HepG2 (cell line): ENCODE data around the gene WNT7A. TPM values are rescaled to one million over a fixed set of nuclear protein-coding genes. Genes with fewer than 3 reads are reported as not detected.
"Not testable (repeated sequence)": the region's sequence is repeated elsewhere in the genome, so short reads cannot be mapped to it uniquely, and the experiment has no call there.

Experiments used
- ATAC-seq: fragments of 200-7000 bp; cut with Tn5 transposase; 3 replicates; pipeline ENCODE4 v1.9.1; 2020; ENCODE audit warnings: mild to moderate bottlenecking, moderate library complexity
- BruUV-seq: library from RNA; stranded (reverse); fragments of 400-500 nt; replicated peaks from 2 replicates; lab custom pipeline; 2021; lab: Mats Ljungman, UMichigan
- CTCF ChIA-PET: fragments of 300-600 bp; formaldehyde crosslinking; extraction: SDS; loops from one replicate; lab custom pipeline; 2021; ENCODE audit warnings: low total read pairs, inconsistent platforms, low intra/inter-chr PET ratio; lab: Yijun Ruan, JAX
- POLR2A ChIA-PET: fragments of 350-600 bp; sonication (Branson Sonifier 250); formaldehyde crosslinking; loops from one replicate; lab custom pipeline; 2020; ENCODE audit warnings: antibody characterized with exemption, inconsistent platforms; lab: Yijun Ruan, JAX
- DNase-seq: peaks from one replicate; pipeline ENCODE4 v3.0.0-alpha.2; 2015; ENCODE audit warnings: low spot score
- FAIRE-seq: peaks from 3 replicates; lab custom pipeline; 2011; peaks lifted over from hg19 to GRCh38; lab: Jason Lieb, UNC
- H2AFZ ChIP-seq: one replicate; pipeline ENCODE4 v1.6.1; 2011; ENCODE audit warnings: low read length, inconsistent platforms
- H3K27ac ChIP-seq: fragments of 300-600 bp; 3 replicates; pipeline ENCODE4 v1.8.0; 2011; ENCODE audit warnings: mixed run types, mild to moderate bottlenecking, mixed read lengths, low read length, inconsistent platforms; ENCODE audit not compliant: insufficient read depth; ENCODE audit errors: extremely low read length
- H3K27me3 ChIP-seq, 2 experiments: fragments of 200-600 bp in 1 of 2; 2 replicates in 1 of 2; 3 replicates in 1 of 2; pipeline versions ENCODE4 v1.6.0 to v1.8.0; 2011; ENCODE audit warnings: low read length in 2 of 2, mild to moderate bottlenecking in 2 of 2, moderate library complexity in 2 of 2, inconsistent platforms in 1 of 2; ENCODE audit not compliant: insufficient read depth in 2 of 2, control insufficient read depth in 1 of 2
- H3K36me3 ChIP-seq, 2 experiments: fragments of 200-600 bp in 1 of 2; replicated peaks in 1 of 2; 2 replicates in 1 of 2; 3 replicates in 1 of 2; pipeline versions ENCODE4 v1.5.1 to v1.8.0; 2011; ENCODE audit warnings: low read length in 2 of 2, inconsistent platforms in 1 of 2; ENCODE audit not compliant: insufficient read depth in 2 of 2, control insufficient read depth in 1 of 2
- H3K4me1 ChIP-seq: 2 replicates; pipeline ENCODE4 v1.5.1; 2012; ENCODE audit warnings: low read length, inconsistent platforms; ENCODE audit not compliant: insufficient read depth
- H3K4me2 ChIP-seq: 2 replicates; pipeline ENCODE4 v1.6.0; 2011; ENCODE audit warnings: low read depth, low read length, inconsistent platforms
- H3K4me3 ChIP-seq, 3 experiments: fragments of 200-600 bp in 1 of 3; sonication (generic), shearing (Covaris generic) in 1 of 3; replicated peaks in 1 of 3; 2 replicates each; pipeline ENCODE4 v1.5.1; 2011 to 2016; ENCODE audit warnings: low read length in 3 of 3, inconsistent platforms in 2 of 3, low read depth in 2 of 3, mild to moderate bottlenecking in 2 of 3, control low read depth in 1 of 3, mixed read lengths in 1 of 3; ENCODE audit not compliant: insufficient read depth in 1 of 3
- H3K79me2 ChIP-seq: one replicate; pipeline ENCODE4 v1.6.1; 2011; ENCODE audit warnings: low read length, inconsistent platforms; ENCODE audit not compliant: insufficient read depth
- H3K9ac ChIP-seq: 2 replicates; pipeline ENCODE4 v1.6.0; 2011; ENCODE audit warnings: mild to moderate bottlenecking, low read depth, low read length, inconsistent platforms; ENCODE audit not compliant: insufficient read depth
- H3K9me3 ChIP-seq: 2 replicates; pipeline ENCODE4 v1.5.1; 2012; ENCODE audit warnings: mild to moderate bottlenecking, low read length
- H4K20me1 ChIP-seq: 2 replicates; pipeline ENCODE4 v1.6.0; 2011; ENCODE audit warnings: inconsistent platforms, mild to moderate bottlenecking, low read length, moderate library complexity; ENCODE audit not compliant: insufficient read depth
- ATF1 ChIP-seq: IDR thresholded peaks from 2 replicates; pipeline ENCODE4 v1.6.1; 2016; ENCODE audit warnings: mild to moderate bottlenecking, control low read depth
- BRCA1 ChIP-seq: sonication (generic); formaldehyde crosslinking; IDR thresholded peaks from 2 replicates; pipeline ENCODE4 v1.4.0; 2020; ENCODE audit warnings: missing genetic modification reagents
- HHEX ChIP-seq: IDR thresholded peaks from 2 replicates; pipeline ENCODE4 v1.6.1; 2016; ENCODE audit warnings: control low read depth
- KLF9 ChIP-seq: IDR thresholded peaks from 2 replicates; pipeline ENCODE4 v1.6.1; 2016; ENCODE audit warnings: low read depth
- MIER3 ChIP-seq: IDR thresholded peaks from 2 replicates; pipeline ENCODE4 v1.6.1; 2016; ENCODE audit warnings: missing compliant biosample characterization, borderline replicate concordance
- RARA ChIP-seq: IDR thresholded peaks from 2 replicates; pipeline ENCODE4 v1.6.1; 2016; ENCODE audit warnings: missing genetic modification reagents, missing compliant biosample characterization
- ZKSCAN8 ChIP-seq: IDR thresholded peaks from 2 replicates; pipeline ENCODE4 v1.6.1; 2016; ENCODE audit warnings: borderline replicate concordance, missing genetic modification reagents, missing compliant biosample characterization
- ZNF3 ChIP-seq: IDR thresholded peaks from 2 replicates; pipeline ENCODE4 v1.7.0; 2017; ENCODE audit warnings: inconsistent platforms
- ZNF33B ChIP-seq: sonication (generic); formaldehyde crosslinking; IDR thresholded peaks from 2 replicates; pipeline ENCODE4 v1.5.1; 2020; ENCODE audit warnings: mild to moderate bottlenecking, missing genetic modification reagents
- ZNF343 ChIP-seq: sonication (generic); formaldehyde crosslinking; IDR thresholded peaks from 2 replicates; pipeline ENCODE4 v1.4.0; 2020; ENCODE audit warnings: mild to moderate bottlenecking, missing genetic modification reagents
- ZNF431 ChIP-seq: sonication (generic); formaldehyde crosslinking; IDR thresholded peaks from 2 replicates; pipeline ENCODE4 v1.9.0; 2022; ENCODE audit warnings: missing genetic modification reagents, low read depth, mild to moderate bottlenecking, borderline replicate concordance
- WGBS: methylation state at CpG from one replicate; pipeline ENCODE4 v1.1.6; 2017; ENCODE audit warnings: low lambda C conversion rate; 5-methylcytosine and 5-hydroxymethylcytosine counted together
- in situ Hi-C: cut with HindIII; loops from 2 replicates; pipeline ENCODE4 v1.10.0; 2017; ENCODE audit warnings: low pct_unique_long_range_greater_than_20kb; ENCODE audit not compliant: extremely low pct_ligation_motif_present
- intact Hi-C: fragments of 100-400 bp; cut with micrococcal nuclease; formaldehyde crosslinking; loops from one replicate; pipeline ENCODE4 v1.10.0; 2022; ENCODE audit not compliant: unreplicated experiment
- polyA plus RNA-seq, 8 experiments: library from polyadenylated mRNA; depleted of rRNA in 3 of 8; stranded (reverse) in 7 of 8; unstranded in 1 of 8; fragments of >200 nt; fragmentation: Illumina TruSeq in 4 of 8; extraction: Trizol in 4 of 8; gene quantifications; 2 replicates each; pipeline versions ENCODE4 v1.2.1 to v1.2.3, GENCODE V29; 2011 to 2016; ENCODE audit warnings: low read depth in 4 of 8, missing spikeins in 1 of 8, mixed read lengths in 1 of 8; ENCODE audit not compliant: insufficient read depth in 1 of 8
- total RNA-seq, 5 experiments: library from RNA; depleted of rRNA; stranded (reverse); fragments of >200 nt; fragmentation: Illumina TruSeq; extraction: Trizol; gene quantifications; 2 replicates each; pipeline ENCODE4 v1.2.3, GENCODE V29; 2016; ENCODE audit warnings: low read depth in 1 of 5
- TF ChIP-seq, protein P1 (sequence below): sonication (generic); formaldehyde crosslinking; IDR thresholded peaks from 2 replicates; pipeline ENCODE4 v1.5.1; 2020; ENCODE audit warnings: mild to moderate bottlenecking, missing genetic modification reagents, moderate library complexity
- TF ChIP-seq, protein P2 (sequence below): sonication (generic); formaldehyde crosslinking; IDR thresholded peaks from 2 replicates; pipeline ENCODE4 v1.4.0; 2020; ENCODE audit warnings: mild to moderate bottlenecking, missing genetic modification reagents, borderline replicate concordance

WNT7A gene
- total and polyA plus RNA-seq, 2 of the 13 experiments (the other 11 are each of a cell fraction or from before 2014, with no cell fraction given) = not detected

DNA sequence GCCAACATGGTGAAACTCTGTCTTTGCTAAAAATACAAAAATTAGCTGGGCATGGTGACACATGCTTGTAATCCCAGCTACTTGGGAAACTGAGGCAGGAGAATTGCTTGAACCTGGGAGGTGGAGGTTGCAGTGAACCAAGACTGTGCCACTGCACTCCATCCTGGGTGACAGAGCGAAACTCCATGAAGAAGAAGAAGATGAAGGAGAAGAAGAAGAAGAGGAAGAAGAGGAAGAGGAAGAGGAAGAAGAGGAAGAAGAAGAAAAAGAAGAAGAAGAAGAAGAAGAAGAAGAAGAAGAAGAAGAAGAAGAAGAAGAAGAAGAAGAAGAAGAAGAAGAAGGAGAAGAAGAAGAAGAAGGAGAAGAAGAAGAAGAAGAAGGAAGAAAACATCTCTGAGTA, 23.2 kb downstream of the WNT7A start:
- ATAC-seq, H3K4me3 ChIP-seq, H3K79me2 ChIP-seq, H3K36me3 ChIP-seq, DNase-seq, FAIRE-seq, BruUV-seq, in situ Hi-C loops, H3K4me2 ChIP-seq, POLR2A ChIA-PET, H3K27ac ChIP-seq, H3K9me3 ChIP-seq, H3K9ac ChIP-seq, intact Hi-C loops, H2AFZ ChIP-seq, H4K20me1 ChIP-seq, CTCF ChIA-PET, H3K4me1 ChIP-seq: not testable (repeated sequence)
- WGBS = 19% methylated on average over 1 of the region's 1 CpG
- H3K27me3 ChIP-seq = peaks cover 0 to 31% of the 10 kb centered on the region in 2 experiments; a peak in 4 of 5 replicates

DNA sequence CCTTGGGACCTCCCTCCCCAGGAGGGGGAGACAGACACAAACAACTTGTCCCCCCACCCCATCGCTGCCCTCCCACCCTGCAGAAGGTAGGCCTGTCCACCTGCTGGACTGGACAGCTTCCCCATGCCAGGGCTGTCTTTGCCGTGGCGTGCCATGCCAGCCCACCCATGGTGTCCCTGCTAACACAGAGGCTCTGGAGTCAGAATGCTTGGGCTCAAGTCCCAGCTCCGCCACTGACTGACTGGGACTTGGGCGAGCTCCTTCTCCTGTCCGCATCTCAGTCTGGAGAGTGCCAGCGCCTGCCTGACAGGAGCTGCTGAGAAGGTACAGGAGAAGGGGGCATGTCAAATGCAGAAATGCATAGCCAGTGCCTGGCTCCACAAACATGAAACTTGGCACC, 23.9 kb downstream of the WNT7A start:
- in situ Hi-C loops = no loop called here
- no peak overlapping the region for H3K9ac ChIP-seq
- ATAC-seq = no peak
- intact Hi-C loops = no loop called here
- no peaks in the 10 kb centered on the region for H4K20me1 ChIP-seq
- H3K9me3 ChIP-seq = no peaks in the 10 kb centered on the region
- H3K4me2 ChIP-seq = no peak overlapping the region
- no peaks in the 10 kb centered on the region for H3K79me2 ChIP-seq
- no peak for FAIRE-seq
- CTCF ChIA-PET = no interaction called here
- H3K36me3 ChIP-seq = no peaks in the 10 kb centered on the region
- POLR2A ChIA-PET = no interaction called here
- no peak overlapping the region for H3K4me3 ChIP-seq
- H3K27ac ChIP-seq = no peak overlapping the region
- no TSS peak for BruUV-seq
- no peak overlapping the region for H2AFZ ChIP-seq
- WGBS = 72% methylated on average over 3 of the region's 7 CpGs
- H3K4me1 ChIP-seq = no peaks in the 10 kb centered on the region
- peaks cover 0 to 34% of the 10 kb centered on the region in 2 experiments; a peak in 4 of 5 replicates for H3K27me3 ChIP-seq
- DNase-seq = no peak
- no peak for TF ChIP-seq ATF1 (CRISPR knock-in tag)
- no peak for TF ChIP-seq HHEX
- no peak for TF ChIP-seq ZNF33B (CRISPR knock-in tag)
- no peak for TF ChIP-seq ZKSCAN8 (CRISPR knock-in tag)
- TF ChIP-seq, protein P1, sequence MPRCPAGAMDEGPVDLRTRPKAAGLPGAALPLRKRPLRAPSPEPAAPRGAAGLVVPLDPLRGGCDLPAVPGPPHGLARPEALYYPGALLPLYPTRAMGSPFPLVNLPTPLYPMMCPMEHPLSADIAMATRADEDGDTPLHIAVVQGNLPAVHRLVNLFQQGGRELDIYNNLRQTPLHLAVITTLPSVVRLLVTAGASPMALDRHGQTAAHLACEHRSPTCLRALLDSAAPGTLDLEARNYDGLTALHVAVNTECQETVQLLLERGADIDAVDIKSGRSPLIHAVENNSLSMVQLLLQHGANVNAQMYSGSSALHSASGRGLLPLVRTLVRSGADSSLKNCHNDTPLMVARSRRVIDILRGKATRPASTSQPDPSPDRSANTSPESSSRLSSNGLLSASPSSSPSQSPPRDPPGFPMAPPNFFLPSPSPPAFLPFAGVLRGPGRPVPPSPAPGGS = no peak
- TF ChIP-seq, protein P2, sequence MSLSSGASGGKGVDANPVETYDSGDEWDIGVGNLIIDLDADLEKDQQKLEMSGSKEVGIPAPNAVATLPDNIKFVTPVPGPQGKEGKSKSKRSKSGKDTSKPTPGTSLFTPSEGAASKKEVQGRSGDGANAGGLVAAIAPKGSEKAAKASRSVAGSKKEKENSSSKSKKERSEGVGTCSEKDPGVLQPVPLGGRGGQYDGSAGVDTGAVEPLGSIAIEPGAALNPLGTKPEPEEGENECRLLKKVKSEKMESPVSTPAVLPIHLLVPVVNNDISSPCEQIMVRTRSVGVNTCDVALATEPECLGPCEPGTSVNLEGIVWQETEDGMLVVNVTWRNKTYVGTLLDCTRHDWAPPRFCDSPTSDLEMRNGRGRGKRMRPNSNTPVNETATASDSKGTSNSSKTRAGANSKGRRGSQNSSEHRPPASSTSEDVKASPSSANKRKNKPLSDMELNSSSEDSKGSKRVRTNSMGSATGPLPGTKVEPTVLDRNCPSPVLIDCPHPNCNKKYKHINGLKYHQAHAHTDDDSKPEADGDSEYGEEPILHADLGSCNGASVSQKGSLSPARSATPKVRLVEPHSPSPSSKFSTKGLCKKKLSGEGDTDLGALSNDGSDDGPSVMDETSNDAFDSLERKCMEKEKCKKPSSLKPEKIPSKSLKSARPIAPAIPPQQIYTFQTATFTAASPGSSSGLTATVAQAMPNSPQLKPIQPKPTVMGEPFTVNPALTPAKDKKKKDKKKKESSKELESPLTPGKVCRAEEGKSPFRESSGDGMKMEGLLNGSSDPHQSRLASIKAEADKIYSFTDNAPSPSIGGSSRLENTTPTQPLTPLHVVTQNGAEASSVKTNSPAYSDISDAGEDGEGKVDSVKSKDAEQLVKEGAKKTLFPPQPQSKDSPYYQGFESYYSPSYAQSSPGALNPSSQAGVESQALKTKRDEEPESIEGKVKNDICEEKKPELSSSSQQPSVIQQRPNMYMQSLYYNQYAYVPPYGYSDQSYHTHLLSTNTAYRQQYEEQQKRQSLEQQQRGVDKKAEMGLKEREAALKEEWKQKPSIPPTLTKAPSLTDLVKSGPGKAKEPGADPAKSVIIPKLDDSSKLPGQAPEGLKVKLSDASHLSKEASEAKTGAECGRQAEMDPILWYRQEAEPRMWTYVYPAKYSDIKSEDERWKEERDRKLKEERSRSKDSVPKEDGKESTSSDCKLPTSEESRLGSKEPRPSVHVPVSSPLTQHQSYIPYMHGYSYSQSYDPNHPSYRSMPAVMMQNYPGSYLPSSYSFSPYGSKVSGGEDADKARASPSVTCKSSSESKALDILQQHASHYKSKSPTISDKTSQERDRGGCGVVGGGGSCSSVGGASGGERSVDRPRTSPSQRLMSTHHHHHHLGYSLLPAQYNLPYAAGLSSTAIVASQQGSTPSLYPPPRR = no peak
- no peak for TF ChIP-seq ZNF431 (CRISPR knock-in tag)
- no peak for TF ChIP-seq KLF9 (CRISPR knock-in tag)
- TF ChIP-seq RARA = no peak
- no peak for TF ChIP-seq BRCA1 (CRISPR knock-in tag)
- TF ChIP-seq ZNF343 = no peak
- no peak for TF ChIP-seq ZNF3
- no peak for TF ChIP-seq MIER3 (CRISPR knock-in tag)
